ENCODE measurements around the gene GLCE. TPM values are rescaled to one million over a fixed set of nuclear protein-coding genes. Genes with fewer than 3 reads are reported as not detected.

GLCE gene
- total RNA-seq, 2 donors from 2014 or later = 6.6 to 9.3 TPM

- Histone ChIP-seq H3K27me3 (no peaks in the 10 kb centered on the region), H3K9me3 (no peaks in the 10 kb centered on the region), H3K4me3 (peak overlapping the region in 1 of 2 donors; percentile 97), H3K36me3 (replicated peaks in 1 of 2; ENCODE audit: insufficient read depth in 1 of 2, low read depth in 2 of 2) (no peaks in the 10 kb centered on the region), H3K4me1 (peaks cover 12% of the 10 kb centered on the region), H3K27ac (peak overlapping the region; percentile 60 to 94 (median 84))
- no peak for DNase-seq
- 15 to 16% methylated on average over 7 of the region's 7 CpGs for WGBS, 2 donors
- ATAC-seq = no peak
- intact Hi-C loops (cut with DNase I) = loop anchor here (10.0 kb wide), 1 partner anchor 235 kb away; no protein-coding TSS in a partner anchor
- TF ChIP-seq POLR2A (IDR thresholded peaks at IDR 0.05) = no peak
- TF ChIP-seq, protein P1, sequence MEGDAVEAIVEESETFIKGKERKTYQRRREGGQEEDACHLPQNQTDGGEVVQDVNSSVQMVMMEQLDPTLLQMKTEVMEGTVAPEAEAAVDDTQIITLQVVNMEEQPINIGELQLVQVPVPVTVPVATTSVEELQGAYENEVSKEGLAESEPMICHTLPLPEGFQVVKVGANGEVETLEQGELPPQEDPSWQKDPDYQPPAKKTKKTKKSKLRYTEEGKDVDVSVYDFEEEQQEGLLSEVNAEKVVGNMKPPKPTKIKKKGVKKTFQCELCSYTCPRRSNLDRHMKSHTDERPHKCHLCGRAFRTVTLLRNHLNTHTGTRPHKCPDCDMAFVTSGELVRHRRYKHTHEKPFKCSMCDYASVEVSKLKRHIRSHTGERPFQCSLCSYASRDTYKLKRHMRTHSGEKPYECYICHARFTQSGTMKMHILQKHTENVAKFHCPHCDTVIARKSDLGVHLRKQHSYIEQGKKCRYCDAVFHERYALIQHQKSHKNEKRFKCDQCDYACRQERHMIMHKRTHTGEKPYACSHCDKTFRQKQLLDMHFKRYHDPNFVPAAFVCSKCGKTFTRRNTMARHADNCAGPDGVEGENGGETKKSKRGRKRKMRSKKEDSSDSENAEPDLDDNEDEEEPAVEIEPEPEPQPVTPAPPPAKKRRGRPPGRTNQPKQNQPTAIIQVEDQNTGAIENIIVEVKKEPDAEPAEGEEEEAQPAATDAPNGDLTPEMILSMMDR (IDR thresholded peaks at IDR 0.05) = no peak
Measured at GRCh38 chr15:69159805-69160140, 662 bp upstream of the GLCE start.

DNA sequence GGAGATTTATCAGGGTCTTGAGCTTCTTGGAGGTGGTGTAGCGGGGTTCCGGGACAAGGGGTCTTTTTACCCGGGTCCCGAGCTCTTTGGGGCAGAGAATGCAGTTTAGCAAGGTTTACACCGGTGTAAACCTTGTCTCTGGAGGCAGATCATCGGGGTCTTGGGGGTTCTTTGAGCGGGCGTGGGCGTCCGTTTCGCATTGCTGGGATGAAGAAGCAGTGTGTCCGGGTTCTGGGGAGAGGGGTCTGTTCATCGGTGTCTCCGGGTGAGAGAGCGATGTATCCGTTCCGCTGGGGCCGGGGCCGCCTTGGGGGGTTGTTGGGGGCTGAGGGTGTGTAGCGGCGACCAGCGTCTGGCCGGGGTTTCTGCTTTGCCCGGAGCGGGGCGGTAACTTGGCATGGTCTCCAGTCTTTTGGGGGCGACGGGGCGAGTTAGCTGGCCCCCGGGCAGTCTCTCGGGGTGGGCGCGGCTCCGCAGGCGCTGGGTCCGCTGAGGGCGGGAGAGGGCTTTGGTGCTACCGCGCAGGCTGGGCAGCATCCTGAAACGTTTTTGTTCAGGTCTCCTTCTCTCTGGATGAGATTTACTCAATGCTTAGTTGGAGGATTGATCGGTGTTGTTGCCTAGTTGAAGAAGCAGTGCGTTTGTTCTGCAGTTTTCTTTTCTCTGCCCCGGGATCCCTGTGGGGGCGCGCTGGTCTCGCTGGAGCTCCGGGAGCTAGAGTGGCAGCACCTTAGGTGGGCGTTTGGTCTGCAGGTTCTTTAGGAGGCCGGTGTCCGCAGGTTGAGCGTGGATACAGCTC lies 843 bp downstream of the GLCE start:
- WGBS, 2 donors = 0% methylated on average over 27 to 51 of the region's 51 CpGs
- ATAC-seq (no peak), DNase-seq (peak; percentile 35 to 51 (median 38))
- Histone ChIP-seq H3K4me3 (peak overlapping the region; percentile 59 to 97), H3K9me3 (no peaks in the 10 kb centered on the region), H3K36me3 (replicated peaks in 1 of 2; ENCODE audit: insufficient read depth in 1 of 2, low read depth in 2 of 2) (no peaks in the 10 kb centered on the region), H3K27me3 (no peaks in the 10 kb centered on the region), H3K27ac (peak overlapping the region in 3 of 4 donors; percentile 60 to 94 (median 82)), H3K4me1 (peaks cover 12% of the 10 kb centered on the region)
- no peak for TF ChIP-seq POLR2A (IDR thresholded peaks at IDR 0.05)
- TF ChIP-seq, protein P1 (IDR thresholded peaks at IDR 0.05) = peak in 1 of 7 experiments; percentile 19
- intact Hi-C loops (cut with DNase I) = loop anchor here (10.0 kb wide), 1 partner anchor 234 kb away; no protein-coding TSS in a partner anchor

GRCh38 chr15:69161878-69162213 lies 1.4 kb downstream of the GLCE start:
- WGBS, 2 donors = 11 to 18% methylated on average over 5 of the region's 5 CpGs
- no peaks in the 10 kb centered on the region for H3K9me3 ChIP-seq
- DNase-seq (no peak), ATAC-seq (no peak)
- TF ChIP-seq, protein P1 (IDR thresholded peaks at IDR 0.05) = no peak
- no peak for TF ChIP-seq POLR2A (IDR thresholded peaks at IDR 0.05)
- H3K27me3 ChIP-seq = no peaks in the 10 kb centered on the region
- H3K4me3 ChIP-seq = no peak overlapping the region
- peak overlapping the region in 1 of 4 donors; percentile 60 for H3K27ac ChIP-seq
- intact Hi-C loops (cut with DNase I) = loop anchor here (10.0 kb wide), 1 partner anchor 233 kb away; no protein-coding TSS in a partner anchor
- peaks cover 12% of the 10 kb centered on the region for H3K4me1 ChIP-seq
- no peaks in the 10 kb centered on the region for H3K36me3 ChIP-seq (replicated peaks in 1 of 2; ENCODE audit: insufficient read depth in 1 of 2, low read depth in 2 of 2)

DNA sequence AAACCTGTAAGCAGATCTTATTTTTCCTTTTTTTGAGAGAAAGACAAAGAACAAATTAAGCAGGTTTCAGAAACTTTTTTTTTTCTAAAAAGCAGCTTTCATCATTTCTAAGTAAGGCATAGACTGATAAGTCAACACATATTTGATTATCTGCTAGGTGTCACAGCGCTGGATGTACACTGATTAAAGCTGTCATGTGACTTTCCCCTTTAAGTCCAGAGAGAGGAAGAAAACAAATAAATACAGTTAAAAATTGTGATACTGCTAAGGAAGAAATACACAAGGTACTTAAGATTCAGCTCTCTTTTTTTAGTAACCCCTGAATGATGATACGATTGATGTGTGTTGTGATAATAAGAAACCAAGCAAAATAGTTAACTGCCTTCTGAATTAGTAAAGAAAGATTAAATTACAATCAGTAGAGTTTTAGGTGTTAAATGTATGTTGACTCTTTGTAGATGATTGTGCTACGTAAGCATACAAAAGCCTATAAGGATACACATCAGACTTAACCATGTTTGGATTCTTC lies 2.8 kb downstream of the GLCE start:
- Histone ChIP-seq H3K4me1 (peaks cover 12% of the 10 kb centered on the region), H3K4me3 (no peak overlapping the region), H3K9me3 (no peaks in the 10 kb centered on the region), H3K27ac (no peak overlapping the region), H3K36me3 (replicated peaks in 1 of 2; ENCODE audit: insufficient read depth in 1 of 2, low read depth in 2 of 2) (no peaks in the 10 kb centered on the region), H3K27me3 (no peaks in the 10 kb centered on the region)
- 77 to 81% methylated on average over 3 of the region's 3 CpGs for WGBS, 2 donors
- ATAC-seq (no peak), DNase-seq (no peak)
- TF ChIP-seq, protein P1 (IDR thresholded peaks at IDR 0.05) = no peak
- no peak for TF ChIP-seq POLR2A (IDR thresholded peaks at IDR 0.05)
- intact Hi-C loops (cut with DNase I) = loop anchor here (10.0 kb wide), 1 partner anchor 232 kb away; no protein-coding TSS in a partner anchor
